Psoas muscle (tissue), 8 donors: ENCODE results near the gene IKZF1. TPM values are rescaled to one million over a fixed set of nuclear protein-coding genes. Genes with fewer than 3 reads are reported as not detected.

Source experiments
- ATAC-seq, 4 donors: fragments of 200-7000 bp; cut with Tn5 transposase; one replicate each; pipeline ENCODE4 v1.9.1; 2020; ENCODE audit warnings: moderate library complexity in 3 of 4, mild to moderate bottlenecking in 2 of 4
- DNase-seq, 2 donors: peaks; one replicate each; pipeline ENCODE4 v3.0.0-alpha.2; 2020
- H3K27ac ChIP-seq: fragments of 200-600 bp; one replicate; pipeline ENCODE4 v1.8.0; 2022
- H3K27me3 ChIP-seq, 3 donors: fragments of 200-600 bp in 1 of 3; one replicate each; pipeline versions ENCODE4 v1.6.1 to v1.8.0; 2013 to 2022; ENCODE audit warnings: low read length in 2 of 3, mild to moderate bottlenecking in 2 of 3, moderate library complexity in 1 of 3; ENCODE audit not compliant: insufficient read depth in 3 of 3
- H3K36me3 ChIP-seq, 2 donors: fragments of 200-600 bp in 1 of 2; one replicate each; pipeline versions ENCODE4 v1.6.1 to v1.8.0; 2013 to 2022; ENCODE audit warnings: low read depth in 1 of 2, mild to moderate bottlenecking in 1 of 2, moderate library complexity in 1 of 2; ENCODE audit not compliant: insufficient read depth in 1 of 2
- H3K4me1 ChIP-seq: fragments of 200-600 bp; one replicate; pipeline ENCODE4 v1.8.0; 2022
- H3K4me3 ChIP-seq: fragments of 200-600 bp; one replicate; pipeline ENCODE4 v1.8.0; 2022; ENCODE audit warnings: mild to moderate bottlenecking
- H3K9me3 ChIP-seq: fragments of 200-600 bp; one replicate; pipeline ENCODE4 v1.8.0; 2022
- WGBS, 3 donors: extraction: QIAGEN DNeasy Blood & Tissue Kit; methylation state at CpG; one replicate each; pipeline versions ENCODE4 v1.1.6 to v1.1.7; 2013; 5-methylcytosine and 5-hydroxymethylcytosine counted together
- intact Hi-C, 2 donors: fragments of 100-400 bp; cut with DNase I; formaldehyde crosslinking; loops; one replicate each; pipeline versions ENCODE4 v1.11.0 to v1.14.2; 2022
- polyA plus RNA-seq, 3 donors: library from polyadenylated mRNA; stranded (reverse); fragments of 200-250 nt; gene quantifications; one replicate each; pipeline ENCODE4 v1.2.3, GENCODE V29; 2013
- total RNA-seq, 4 donors: library from RNA; stranded (reverse); fragmentation: NEBNext Ultra II Directional in 2 of 4; extraction: Animal tissue kit (Norgen Biotek cat#: 25700) in 2 of 4; gene quantifications; one replicate each; pipeline versions ENCODE4 v1.2.1 to v1.2.4, GENCODE V29; 2021 to 2023
- TF ChIP-seq, protein P1 (sequence below): fragments of 200-600 bp; IDR thresholded peaks from one replicate; pipeline ENCODE4 v1.8.0; 2022; ENCODE audit warnings: antibody characterized with exemption
- donor health status: healthy with polysubstance abuse.
- donor health status: DM: no; HTN: no; CAD: no; lungs with moderate emphysema.
- donor health status: Bipolar disorder and iron deficiency.
- donor health status: healthy.
- donor health status: DM: yes; HTN: yes; CAD: no.
- donor health status: DM: no; HTN: no; CAD: no.
- donor health status: DM: no; HTN: no; CAD: no.
- donor health status: DM: yes; HTN: yes; CAD: no.

The IKZF1 gene
- total and polyA plus RNA-seq, 7 donors: 0.18 to 2.0 (median 1.1) TPM

GRCh38 chr7:50367570-50367969 lies 63.1 kb downstream of the IKZF1 start:
- TF ChIP-seq, protein P1, sequence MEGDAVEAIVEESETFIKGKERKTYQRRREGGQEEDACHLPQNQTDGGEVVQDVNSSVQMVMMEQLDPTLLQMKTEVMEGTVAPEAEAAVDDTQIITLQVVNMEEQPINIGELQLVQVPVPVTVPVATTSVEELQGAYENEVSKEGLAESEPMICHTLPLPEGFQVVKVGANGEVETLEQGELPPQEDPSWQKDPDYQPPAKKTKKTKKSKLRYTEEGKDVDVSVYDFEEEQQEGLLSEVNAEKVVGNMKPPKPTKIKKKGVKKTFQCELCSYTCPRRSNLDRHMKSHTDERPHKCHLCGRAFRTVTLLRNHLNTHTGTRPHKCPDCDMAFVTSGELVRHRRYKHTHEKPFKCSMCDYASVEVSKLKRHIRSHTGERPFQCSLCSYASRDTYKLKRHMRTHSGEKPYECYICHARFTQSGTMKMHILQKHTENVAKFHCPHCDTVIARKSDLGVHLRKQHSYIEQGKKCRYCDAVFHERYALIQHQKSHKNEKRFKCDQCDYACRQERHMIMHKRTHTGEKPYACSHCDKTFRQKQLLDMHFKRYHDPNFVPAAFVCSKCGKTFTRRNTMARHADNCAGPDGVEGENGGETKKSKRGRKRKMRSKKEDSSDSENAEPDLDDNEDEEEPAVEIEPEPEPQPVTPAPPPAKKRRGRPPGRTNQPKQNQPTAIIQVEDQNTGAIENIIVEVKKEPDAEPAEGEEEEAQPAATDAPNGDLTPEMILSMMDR: no peak
- no peak for ATAC-seq
- Histone ChIP-seq H3K27ac (no peak overlapping the region), H3K27me3 (no peaks in the 10 kb centered on the region), H3K9me3 (peaks cover 5% of the 10 kb centered on the region), H3K4me1 (no peaks in the 10 kb centered on the region), H3K36me3 (no peaks in the 10 kb centered on the region), H3K4me3 (no peak overlapping the region)
- intact Hi-C loops: no loop called here
- no peak for DNase-seq
- WGBS, 3 donors: 74 to 82% (median 77%) methylated on average over 6 of the region's 6 CpGs

GRCh38 chr7:50368366-50368765 lies 63.9 kb downstream of the IKZF1 start:
- peaks cover 5% of the 10 kb centered on the region for H3K9me3 ChIP-seq
- H3K27ac ChIP-seq: no peak overlapping the region
- 85 to 91% (median 88%) methylated on average over 4 of the region's 4 CpGs for WGBS, 3 donors
- DNase-seq (no peak), ATAC-seq (no peak)
- H3K4me1 ChIP-seq: no peaks in the 10 kb centered on the region
- H3K4me3 ChIP-seq: no peak overlapping the region
- intact Hi-C loops: no loop called here
- no peaks in the 10 kb centered on the region for H3K36me3 ChIP-seq
- H3K27me3 ChIP-seq: no peaks in the 10 kb centered on the region
- TF ChIP-seq, protein P1: no peak

GRCh38 chr7:50369143-50370026 lies 64.9 kb downstream of the IKZF1 start:
- no peak for DNase-seq
- intact Hi-C loops: no loop called here
- TF ChIP-seq, protein P1: peak; percentile 17
- WGBS, 3 donors: 59 to 63% (median 62%) methylated on average over 8 of the region's 8 CpGs
- peaks cover 5% of the 10 kb centered on the region for H3K9me3 ChIP-seq
- H3K4me1 ChIP-seq: no peaks in the 10 kb centered on the region
- H3K27ac ChIP-seq: no peak overlapping the region
- peaks cover 0 to 3% (median 0%) of the 10 kb centered on the region in 3 donors for H3K27me3 ChIP-seq
- no peaks in the 10 kb centered on the region for H3K36me3 ChIP-seq
- ATAC-seq: no peak
- H3K4me3 ChIP-seq: no peak overlapping the region

DNA sequence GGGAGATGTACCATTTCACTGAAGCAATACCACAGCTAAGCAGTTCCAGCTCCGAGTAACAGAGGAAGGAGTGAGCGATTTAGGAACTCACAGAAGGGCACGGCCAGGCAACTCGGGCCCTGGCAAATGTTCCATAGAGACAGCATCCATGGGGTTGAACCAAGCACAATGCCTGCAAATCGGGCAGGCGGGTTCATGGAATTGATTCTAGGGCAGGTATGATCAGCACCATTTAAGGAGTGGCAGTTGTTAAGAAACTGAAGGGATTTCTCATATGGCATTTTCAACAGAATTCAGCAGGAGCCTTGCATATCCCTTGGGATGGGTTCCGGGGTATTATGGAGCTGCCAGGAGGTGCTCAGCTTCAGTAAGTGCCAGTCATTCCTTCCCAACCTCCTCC lies 66.4 kb downstream of the IKZF1 start:
- H3K9me3 ChIP-seq: peaks cover 5% of the 10 kb centered on the region
- no peaks in the 10 kb centered on the region for H3K36me3 ChIP-seq
- ATAC-seq (no peak), DNase-seq (no peak)
- H3K4me1 ChIP-seq: no peaks in the 10 kb centered on the region
- TF ChIP-seq, protein P1: no peak
- intact Hi-C loops: no loop called here
- H3K27ac ChIP-seq: no peak overlapping the region
- H3K4me3 ChIP-seq: no peak overlapping the region
- peaks cover 0 to 4% (median 0%) of the 10 kb centered on the region in 3 donors for H3K27me3 ChIP-seq
- 86 to 88% (median 88%) methylated on average over 7 of the region's 7 CpGs for WGBS, 3 donors
